SJSA1 (cell line): ENCODE data around the gene PDE8B. TPM values are rescaled to one million over a fixed set of nuclear protein-coding genes. Genes with fewer than 3 reads are reported as not detected.

Source experiments
- DNase-seq, 2 experiments: peaks; one replicate each; pipeline ENCODE4 v3.0.0-alpha.2; 2015 to 2020; ENCODE audit warnings: low spot score in 2 of 2, low read depth in 1 of 2
- H3K27ac ChIP-seq: fragments of 250-450 bp; sonication (Bioruptor Pico); 2 replicates; pipeline ENCODE4 v1.5.1; 2020; ENCODE audit warnings: mild to moderate bottlenecking, moderate library complexity
- H3K27me3 ChIP-seq: fragments of 250-450 bp; sonication (Bioruptor Pico); replicated peaks from 2 replicates; pipeline ENCODE4 v1.5.1; 2020; ENCODE audit warnings: mild to moderate bottlenecking, moderate library complexity
- H3K36me3 ChIP-seq: fragments of 250-450 bp; sonication (Bioruptor Pico); 2 replicates; pipeline ENCODE4 v1.5.1; 2020; ENCODE audit warnings: mild to moderate bottlenecking
- H3K4me1 ChIP-seq: fragments of 250-450 bp; sonication (Bioruptor Pico); replicated peaks from 2 replicates; pipeline ENCODE4 v1.6.1; 2021; ENCODE audit warnings: mild to moderate bottlenecking
- H3K4me3 ChIP-seq: fragments of 250-450 bp; sonication (Bioruptor Pico); 2 replicates; pipeline ENCODE4 v1.5.1; 2020; ENCODE audit warnings: mild to moderate bottlenecking
- H3K9me3 ChIP-seq: fragments of 250-450 bp; sonication (Bioruptor Pico); replicated peaks from 2 replicates; pipeline ENCODE4 v1.5.1; 2020; ENCODE audit warnings: mild to moderate bottlenecking
- total RNA-seq: library from RNA; depleted of rRNA; stranded (reverse); fragments of >200 nt; shearing (Covaris generic); gene quantifications from 2 replicates; pipeline ENCODE4 v1.2.3, GENCODE V29; 2014

The PDE8B gene
- total RNA-seq, 1 experiment from 2014 or later = not detected

- H3K4me3 ChIP-seq = no peak overlapping the region
- no peak for DNase-seq
- no peaks in the 10 kb centered on the region for H3K36me3 ChIP-seq
- no peaks in the 10 kb centered on the region for H3K27me3 ChIP-seq
- no peaks in the 10 kb centered on the region for H3K4me1 ChIP-seq
- no peaks in the 10 kb centered on the region for H3K9me3 ChIP-seq
- no peak overlapping the region for H3K27ac ChIP-seq
Measured at GRCh38 chr5:77396017-77396416, 185.5 kb downstream of the PDE8B start.

GRCh38 chr5:77397686-77398292 lies 187.3 kb downstream of the PDE8B start:
- Histone ChIP-seq H3K4me1 (no peaks in the 10 kb centered on the region), H3K9me3 (no peaks in the 10 kb centered on the region), H3K4me3 (no peak overlapping the region), H3K27ac (no peak overlapping the region), H3K27me3 (no peaks in the 10 kb centered on the region), H3K36me3 (no peaks in the 10 kb centered on the region)
- DNase-seq = no peak

GRCh38 chr5:77398458-77398857 lies 188.0 kb downstream of the PDE8B start:
- Histone ChIP-seq H3K27me3 (no peaks in the 10 kb centered on the region), H3K4me3 (no peak overlapping the region), H3K4me1 (no peaks in the 10 kb centered on the region), H3K27ac (no peak overlapping the region), H3K9me3 (no peaks in the 10 kb centered on the region), H3K36me3 (no peaks in the 10 kb centered on the region)
- no peak for DNase-seq

- H3K4me3 ChIP-seq = no peak overlapping the region
- no peaks in the 10 kb centered on the region for H3K27me3 ChIP-seq
- no peak for DNase-seq
Measured at GRCh38 chr5:77398896-77399295, 188.4 kb downstream of the PDE8B start.

GRCh38 chr5:77400645-77401044 lies 190.2 kb downstream of the PDE8B start:
- no peaks in the 10 kb centered on the region for H3K9me3 ChIP-seq
- no peak overlapping the region for H3K4me3 ChIP-seq
- H3K4me1 ChIP-seq = no peaks in the 10 kb centered on the region
- no peak for DNase-seq
- H3K27me3 ChIP-seq = no peaks in the 10 kb centered on the region
- no peak overlapping the region for H3K27ac ChIP-seq
- H3K36me3 ChIP-seq = no peaks in the 10 kb centered on the region

More at GRCh38 chr5:77398896-77399295, 188.4 kb downstream of the PDE8B start:
- H3K36me3 ChIP-seq = no peaks in the 10 kb centered on the region
- no peak overlapping the region for H3K27ac ChIP-seq
- no peaks in the 10 kb centered on the region for H3K9me3 ChIP-seq
- H3K4me1 ChIP-seq = no peaks in the 10 kb centered on the region

- Histone ChIP-seq H3K4me3 (no peak overlapping the region), H3K4me1 (no peaks in the 10 kb centered on the region), H3K27ac (no peak overlapping the region), H3K9me3 (no peaks in the 10 kb centered on the region), H3K27me3 (no peaks in the 10 kb centered on the region), H3K36me3 (no peaks in the 10 kb centered on the region)
- no peak for DNase-seq
Measured at GRCh38 chr5:77402796-77403195, 192.3 kb downstream of the PDE8B start.

- Histone ChIP-seq H3K27me3 (no peaks in the 10 kb centered on the region), H3K36me3 (no peaks in the 10 kb centered on the region), H3K4me1 (no peaks in the 10 kb centered on the region), H3K27ac (no peak overlapping the region), H3K9me3 (no peaks in the 10 kb centered on the region), H3K4me3 (no peak overlapping the region)
- DNase-seq = no peak
Measured at GRCh38 chr5:77407152-77407551, 196.7 kb downstream of the PDE8B start.

- H3K27me3 ChIP-seq = no peaks in the 10 kb centered on the region
- no peak overlapping the region for H3K27ac ChIP-seq
- no peaks in the 10 kb centered on the region for H3K36me3 ChIP-seq
- H3K4me3 ChIP-seq = no peak overlapping the region
- H3K4me1 ChIP-seq = no peaks in the 10 kb centered on the region
- H3K9me3 ChIP-seq = no peaks in the 10 kb centered on the region
- DNase-seq = no peak
Measured at GRCh38 chr5:77409870-77410621, 199.6 kb downstream of the PDE8B start.

GRCh38 chr5:77413049-77413448 lies 202.6 kb downstream of the PDE8B start:
- no peak overlapping the region for H3K27ac ChIP-seq
- no peaks in the 10 kb centered on the region for H3K27me3 ChIP-seq
- H3K4me3 ChIP-seq = no peak overlapping the region
- no peaks in the 10 kb centered on the region for H3K36me3 ChIP-seq
- DNase-seq = no peak
- H3K9me3 ChIP-seq = no peaks in the 10 kb centered on the region
- H3K4me1 ChIP-seq = no peaks in the 10 kb centered on the region

- H3K9me3 ChIP-seq = no peaks in the 10 kb centered on the region
- H3K4me1 ChIP-seq = no peaks in the 10 kb centered on the region
- H3K27me3 ChIP-seq = no peaks in the 10 kb centered on the region
- no peak overlapping the region for H3K4me3 ChIP-seq
- no peaks in the 10 kb centered on the region for H3K36me3 ChIP-seq
- no peak overlapping the region for H3K27ac ChIP-seq
- no peak for DNase-seq
Measured at GRCh38 chr5:77418162-77418561, 207.7 kb downstream of the PDE8B start.

- no peaks in the 10 kb centered on the region for H3K27me3 ChIP-seq
- DNase-seq = no peak
- no peaks in the 10 kb centered on the region for H3K36me3 ChIP-seq
- no peaks in the 10 kb centered on the region for H3K4me1 ChIP-seq
- no peak overlapping the region for H3K4me3 ChIP-seq
- H3K9me3 ChIP-seq = no peaks in the 10 kb centered on the region
- H3K27ac ChIP-seq = no peak overlapping the region
Measured at GRCh38 chr5:77418601-77419581, 208.4 kb downstream of the PDE8B start.

GRCh38 chr5:77419644-77420582 lies 209.4 kb downstream of the PDE8B start:
- H3K4me3 ChIP-seq = no peak overlapping the region
- no peak overlapping the region for H3K27ac ChIP-seq
- DNase-seq = no peak
- H3K36me3 ChIP-seq = no peaks in the 10 kb centered on the region
- H3K9me3 ChIP-seq = no peaks in the 10 kb centered on the region
- no peaks in the 10 kb centered on the region for H3K4me1 ChIP-seq
- no peaks in the 10 kb centered on the region for H3K27me3 ChIP-seq

GRCh38 chr5:77420940-77421339 lies 210.5 kb downstream of the PDE8B start:
- DNase-seq = no peak
- Histone ChIP-seq H3K36me3 (peaks cover 4% of the 10 kb centered on the region; the same call in 1 of the 2 replicates), H3K9me3 (no peaks in the 10 kb centered on the region), H3K4me1 (no peaks in the 10 kb centered on the region; the same call in 1 of the 2 replicates), H3K27me3 (no peaks in the 10 kb centered on the region), H3K4me3 (no peak overlapping the region), H3K27ac (no peak overlapping the region)
